GM18505 (cell line): ENCODE data around the gene DCDC2C.

Source experiments
- ATAC-seq: cut with Tn5 transposase; IDR thresholded peaks from one replicate; pipeline ENCODE4 v1.9.1; 2021; ENCODE audit not compliant: unreplicated experiment
- POLR2A ChIP-seq: IDR thresholded peaks from 4 replicates; pipeline ENCODE4 v1.6.1; 2011; ENCODE audit warnings: borderline replicate concordance; ENCODE audit not compliant: insufficient read depth, insufficient read length; ENCODE audit errors: extremely low read depth

DCDC2C gene

DNA sequence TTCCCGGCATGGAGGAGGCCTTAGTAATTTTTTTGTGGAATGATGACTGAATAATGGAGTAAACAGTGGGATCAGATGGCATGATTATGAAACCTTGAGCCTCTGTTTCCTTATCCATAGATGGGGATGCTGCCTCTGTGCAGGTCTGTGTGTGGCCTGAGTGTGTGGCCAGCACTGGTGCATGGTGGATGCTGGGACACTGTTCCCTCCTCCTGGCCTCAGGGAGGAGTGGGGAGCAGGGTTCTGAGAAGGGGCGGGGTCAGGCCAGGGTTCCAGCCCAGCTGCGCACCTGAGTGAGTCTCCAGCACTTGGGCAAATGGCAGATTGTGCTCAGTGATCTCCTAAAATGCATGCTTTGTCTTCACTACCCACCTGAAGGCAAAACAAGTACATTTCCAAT lies 66.4 kb downstream of the DCDC2C start:
- no peak for ATAC-seq
- no peak for TF ChIP-seq POLR2A

DNA sequence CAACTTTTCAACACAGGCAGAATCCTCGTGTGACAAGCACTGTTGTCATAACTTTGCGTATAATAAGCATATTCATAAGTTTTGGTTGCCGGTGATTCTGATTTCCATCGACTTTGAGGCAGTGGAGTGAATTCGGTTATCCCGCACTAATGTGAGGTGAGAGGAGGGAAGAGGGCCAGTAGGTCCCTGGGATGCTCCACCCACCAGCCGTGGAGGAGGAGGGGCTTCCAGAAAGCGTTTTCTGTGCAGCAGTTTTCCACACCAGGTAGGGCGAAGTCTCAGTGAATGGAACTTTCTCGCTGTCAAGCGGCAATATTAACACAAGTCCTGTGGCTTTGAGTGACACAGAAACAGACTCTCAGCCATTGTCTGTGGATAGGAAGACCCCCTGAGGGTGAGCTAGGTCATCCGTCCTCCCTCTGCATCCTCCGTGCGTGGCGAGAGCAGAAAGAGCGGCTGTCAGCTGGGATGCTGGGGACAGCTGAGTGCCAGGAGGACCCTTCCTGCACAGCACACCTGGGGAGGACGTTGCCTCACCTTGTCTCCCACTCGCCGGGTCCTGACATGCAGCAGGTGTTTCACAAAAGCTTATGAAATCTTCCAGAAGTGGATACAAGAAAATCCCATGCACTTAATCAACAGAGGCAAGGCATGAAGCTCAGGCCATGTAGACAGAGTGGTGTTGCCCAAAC lies 67.5 kb downstream of the DCDC2C start:
- no peak for TF ChIP-seq POLR2A
- no peak for ATAC-seq

DNA sequence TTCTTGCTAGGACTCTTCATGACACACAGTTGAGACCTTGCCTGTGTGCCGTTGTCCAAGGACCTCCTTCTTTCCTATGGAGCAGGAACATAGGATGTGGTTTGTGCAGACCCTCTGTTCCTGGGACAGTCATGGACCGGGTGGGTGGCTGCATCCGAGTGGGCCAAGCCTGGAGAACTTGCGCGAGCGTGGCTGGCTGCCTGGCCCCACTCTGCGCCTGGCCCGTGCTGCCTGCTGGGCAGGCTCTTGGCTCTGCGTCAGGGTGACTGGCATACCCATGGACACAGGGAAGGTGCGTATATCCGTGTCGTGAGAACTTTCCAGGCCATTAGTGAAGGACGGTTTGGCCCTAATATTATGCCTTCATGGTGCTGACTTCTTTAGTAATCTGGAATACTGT lies 68.2 kb downstream of the DCDC2C start:
- no peak for TF ChIP-seq POLR2A
- ATAC-seq: no peak

DNA sequence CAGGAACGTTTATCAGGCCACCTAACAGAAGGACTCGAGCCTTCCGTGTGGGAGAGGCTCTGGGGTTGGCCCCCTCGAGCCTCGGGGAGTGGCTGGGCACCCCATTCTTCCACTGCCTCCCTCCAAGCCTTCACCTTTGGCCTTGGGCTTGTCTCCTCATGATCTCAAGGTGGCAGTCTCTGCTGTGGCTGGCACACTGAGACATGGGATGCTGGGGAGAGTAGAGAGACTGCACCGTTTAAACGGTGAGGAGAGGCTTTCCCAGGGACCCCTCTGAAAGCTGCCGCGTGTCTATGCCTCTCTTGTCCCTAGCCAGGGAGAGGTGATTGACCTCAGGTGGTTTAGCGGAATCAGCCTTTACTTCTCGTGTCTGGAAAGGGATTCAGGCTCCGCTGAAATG lies 71.0 kb downstream of the DCDC2C start:
- no peak for TF ChIP-seq POLR2A
- no peak for ATAC-seq

DNA sequence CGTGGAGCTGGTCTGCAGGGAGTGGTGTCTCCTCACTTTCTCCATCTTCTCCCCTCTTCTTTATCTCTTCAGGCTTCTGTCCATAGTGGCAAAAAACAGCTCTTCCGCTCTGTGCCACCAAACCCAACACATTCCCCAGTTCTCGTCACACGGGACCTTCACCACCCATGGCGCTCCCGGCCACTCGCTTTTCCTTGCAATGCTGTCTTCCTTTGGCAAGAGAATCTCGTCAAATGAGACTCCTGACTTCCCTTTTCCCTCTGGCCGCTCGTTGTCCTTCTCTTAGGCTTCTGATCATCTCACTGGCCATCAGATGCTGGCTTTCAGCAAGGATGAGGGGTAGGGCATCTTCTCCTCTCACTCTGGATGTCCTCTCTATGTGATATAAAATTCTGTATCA lies 72.9 kb downstream of the DCDC2C start:
- no peak for ATAC-seq
- no peak for TF ChIP-seq POLR2A

DNA sequence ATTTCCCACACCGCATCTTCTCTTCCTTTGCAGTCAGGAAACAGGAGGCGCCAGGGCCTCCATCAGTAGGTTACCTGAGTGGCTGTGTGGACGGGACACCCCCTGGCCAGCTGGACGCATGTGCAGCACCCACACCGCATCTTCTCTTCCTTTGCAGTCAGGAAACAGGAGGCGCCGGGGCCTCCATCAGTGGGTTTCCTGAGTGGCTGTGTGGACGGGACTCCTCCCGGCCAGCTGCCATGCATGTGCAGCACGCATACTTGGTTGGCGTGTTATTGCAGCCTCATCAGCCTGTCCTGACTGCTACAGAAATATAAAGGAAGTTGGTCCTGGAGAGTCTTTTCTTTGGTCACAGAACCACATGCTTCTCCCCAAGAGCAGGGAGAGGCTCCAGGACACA lies 74.6 kb downstream of the DCDC2C start:
- no peak for TF ChIP-seq POLR2A
- no peak for ATAC-seq

DNA sequence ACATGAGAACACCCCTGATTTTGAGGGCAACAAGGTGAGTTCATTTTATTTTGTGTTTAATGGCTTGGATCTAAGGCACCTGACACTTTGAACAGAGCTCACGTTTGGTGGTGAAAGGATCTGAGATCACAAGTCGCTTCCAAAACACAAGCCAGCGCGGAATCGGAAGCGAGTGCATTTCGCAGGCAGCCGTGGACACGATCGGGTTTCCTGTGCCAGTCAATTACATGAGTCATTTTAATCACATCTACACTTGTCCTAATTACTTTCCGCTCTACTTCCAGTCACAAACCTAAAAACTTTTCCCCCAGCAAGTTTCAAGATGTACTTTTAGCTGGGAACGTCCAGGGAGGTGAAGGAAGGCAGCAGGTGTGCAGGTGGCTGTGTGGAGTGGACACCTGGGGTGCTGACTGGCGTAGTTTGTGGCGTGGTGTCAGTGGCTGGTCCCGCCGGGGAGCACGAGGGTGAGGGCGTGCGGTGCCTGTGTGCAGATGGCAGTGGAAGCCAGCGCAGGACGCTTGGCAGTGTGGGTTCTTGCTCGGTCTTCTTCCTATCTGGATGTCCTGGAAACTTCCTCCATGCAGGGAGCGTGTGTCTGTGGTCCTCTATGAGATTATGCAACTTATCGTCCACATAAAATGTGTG lies 75.6 kb downstream of the DCDC2C start:
- ATAC-seq: no peak
- no peak for TF ChIP-seq POLR2A

DNA sequence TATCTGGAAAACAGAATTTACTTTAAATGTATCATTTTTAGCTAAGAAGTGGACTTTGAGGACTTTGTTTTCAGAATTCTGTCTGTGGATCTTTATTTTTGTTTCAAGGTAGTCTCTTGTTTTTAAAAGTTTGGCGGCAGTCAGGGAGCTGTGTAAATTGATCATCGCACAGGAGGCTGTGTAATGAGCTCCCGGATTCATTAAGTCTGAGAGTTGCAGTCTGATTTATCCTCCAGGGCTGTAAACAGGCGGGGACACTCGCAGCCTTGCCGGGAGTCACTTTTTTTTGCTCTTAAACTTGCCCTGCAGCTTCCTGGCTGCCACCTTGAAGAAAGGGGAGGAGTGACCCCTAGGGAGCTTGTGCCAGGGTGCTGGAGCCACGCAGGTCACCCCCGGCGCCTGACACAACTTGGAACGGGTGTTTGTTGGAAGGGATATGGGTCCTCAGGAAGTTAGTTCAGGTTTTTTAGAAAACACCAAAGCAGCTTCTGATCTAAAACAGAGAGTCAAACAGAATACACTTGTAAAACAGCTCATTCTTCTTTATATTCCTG lies 76.2 kb downstream of the DCDC2C start:
- no peak for TF ChIP-seq POLR2A
- ATAC-seq: no peak

DNA sequence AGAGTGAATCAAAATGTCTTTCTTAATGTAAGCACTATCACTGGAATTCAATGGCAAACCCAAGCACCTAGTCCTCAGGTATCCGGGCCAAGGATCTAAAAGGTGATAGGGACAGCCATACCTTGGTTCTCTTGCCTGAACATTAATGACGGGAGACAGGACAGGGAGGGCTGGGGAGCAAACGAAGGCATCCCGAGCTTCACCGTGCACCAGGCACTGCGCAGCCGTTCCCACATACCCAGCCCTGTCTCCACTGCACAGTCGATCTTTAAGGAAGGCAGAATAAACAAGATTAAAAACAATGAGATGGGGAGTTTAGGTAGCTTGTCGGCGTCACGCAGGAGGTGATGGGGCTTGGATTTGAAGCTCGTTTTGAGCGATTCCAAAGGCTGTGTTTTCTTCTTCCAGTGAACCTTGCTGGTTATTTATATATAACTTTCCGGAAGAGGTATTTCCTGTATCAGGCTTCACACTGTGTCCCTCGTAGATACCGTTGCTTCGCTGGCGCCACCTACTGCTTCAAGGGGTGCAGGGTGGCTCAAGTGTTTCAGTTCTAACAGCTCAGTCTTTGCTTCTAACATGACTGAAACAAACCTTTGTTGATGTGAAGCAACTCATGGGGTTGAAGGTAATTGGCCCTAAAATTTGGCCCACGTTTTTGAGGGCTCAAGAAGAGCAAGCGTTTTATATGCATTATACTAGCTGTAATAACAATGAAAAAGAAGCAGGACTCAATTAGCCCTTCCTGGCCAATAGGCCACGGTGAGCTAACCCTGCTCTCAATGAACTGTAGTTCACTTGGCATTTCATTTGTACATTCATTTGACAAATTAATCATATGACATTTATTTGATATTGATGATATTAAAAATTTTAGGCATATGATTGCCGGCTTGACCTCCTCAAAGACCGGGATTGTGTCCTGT lies 77.4 kb downstream of the DCDC2C start:
- TF ChIP-seq POLR2A: no peak
- ATAC-seq: peak; percentile 99

DNA sequence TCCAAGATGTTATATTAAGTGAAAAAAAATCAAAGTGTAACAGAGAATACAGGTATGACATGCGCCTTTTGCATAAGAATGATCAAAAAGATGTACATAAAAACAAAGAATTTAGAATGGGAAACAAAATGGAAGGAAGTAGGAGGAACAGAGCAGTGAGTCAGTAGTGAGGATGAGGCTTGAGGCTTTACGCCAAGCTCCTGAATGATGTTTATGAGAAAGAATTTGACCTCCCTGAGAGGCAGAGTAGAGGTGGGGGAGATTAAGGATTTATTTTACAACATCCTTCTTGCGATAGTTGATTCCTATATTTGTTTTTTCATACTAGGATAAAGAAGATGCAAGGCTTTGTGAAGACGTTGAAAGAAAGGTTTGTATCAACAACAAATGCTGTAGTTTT lies 81.4 kb downstream of the DCDC2C start:
- ATAC-seq: no peak
- no peak for TF ChIP-seq POLR2A

DNA sequence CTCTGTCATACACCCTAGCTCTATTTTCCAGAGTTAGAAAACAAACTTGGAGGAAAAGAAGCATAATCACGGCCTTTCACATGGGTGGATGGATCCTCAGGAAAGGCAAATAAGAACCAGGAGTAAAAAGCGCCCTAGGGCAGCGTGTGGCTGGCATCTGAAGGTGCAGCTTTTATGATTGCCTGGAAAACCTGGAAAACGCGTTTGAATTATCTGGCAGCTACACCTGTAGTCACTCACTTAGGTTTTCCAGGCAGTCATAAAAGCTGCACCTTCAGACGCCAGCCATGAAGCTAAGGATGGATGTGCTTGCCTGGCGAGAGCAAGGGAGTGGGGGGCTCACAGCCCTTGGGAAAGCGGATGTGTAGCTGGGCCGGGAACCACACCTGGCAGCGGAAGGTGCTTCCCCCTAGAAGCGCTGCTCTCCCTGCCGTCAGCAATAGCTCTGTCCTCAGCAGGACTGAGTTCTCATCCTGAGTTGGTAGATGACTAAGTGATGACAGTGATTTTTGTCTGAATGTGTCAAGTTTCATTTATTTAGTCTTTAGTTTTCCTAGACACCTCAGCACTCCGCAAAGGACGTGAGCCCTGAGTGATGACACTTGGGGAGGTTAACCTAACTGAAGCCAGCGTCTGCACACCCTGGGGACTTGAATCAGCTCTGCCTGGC lies 82.0 kb downstream of the DCDC2C start:
- TF ChIP-seq POLR2A: no peak
- no peak for ATAC-seq

DNA sequence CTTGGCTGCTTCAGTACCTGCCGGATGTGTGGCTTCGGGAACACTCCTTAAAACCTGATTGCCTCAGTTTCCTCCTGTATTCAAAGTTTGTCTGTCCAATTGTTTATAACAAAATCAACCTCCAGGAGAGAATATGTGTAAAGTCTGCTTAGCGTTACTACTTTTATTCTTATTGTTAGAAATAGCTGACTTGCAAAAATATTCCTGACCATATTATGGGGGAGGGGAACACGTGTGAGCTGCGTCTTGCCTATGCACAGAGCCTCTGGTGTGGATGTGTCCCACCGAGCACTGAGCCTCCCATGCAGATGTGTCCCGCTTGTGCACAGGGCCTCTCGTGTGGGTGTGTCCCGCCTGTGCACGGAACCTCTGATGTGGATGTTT lies 82.5 kb downstream of the DCDC2C start:
- ATAC-seq: no peak
- no peak for TF ChIP-seq POLR2A

DNA sequence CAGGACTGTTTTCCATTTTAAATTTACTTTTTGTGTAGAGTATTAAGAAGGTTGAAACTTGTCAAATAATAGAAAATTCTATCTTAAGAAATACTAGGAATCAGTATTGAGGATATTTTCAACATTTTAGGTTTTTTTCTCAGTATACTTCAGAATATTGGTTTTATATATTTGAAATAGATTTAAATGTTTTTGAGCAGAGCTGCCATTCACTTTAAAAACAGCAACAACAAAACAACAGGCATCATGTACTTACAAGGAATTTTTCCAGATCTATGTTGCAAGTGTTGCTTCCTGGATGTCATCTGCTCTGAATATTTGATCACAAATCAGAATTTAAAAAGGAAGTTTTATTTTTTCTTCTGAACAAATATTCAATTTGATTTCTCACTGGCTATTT lies 84.4 kb downstream of the DCDC2C start:
- ATAC-seq: no peak
- TF ChIP-seq POLR2A: no peak
